SK-N-SH (cell line): ENCODE results near the gene SPA17.

Experiments
- EP300 ChIP-seq, 2 experiments: IDR thresholded peaks; 2 replicates each; pipeline versions ENCODE4 v1.4.0 to v1.6.1; 2012; ENCODE audit warnings: borderline replicate concordance in 1 of 2, low read depth in 1 of 2, low read length in 1 of 2
- FOXM1 ChIP-seq: IDR thresholded peaks from 2 replicates; pipeline ENCODE4 v1.4.0; 2012; ENCODE audit warnings: low read depth, mild to moderate bottlenecking
- GATA2 ChIP-seq: sonication (generic); formaldehyde crosslinking; IDR thresholded peaks from 2 replicates; pipeline ENCODE4 v1.5.0; 2020; ENCODE audit warnings: mild to moderate bottlenecking, missing genetic modification reagents
- JUND ChIP-seq: IDR thresholded peaks from 2 replicates; pipeline ENCODE4 v1.4.0; 2012
- POLR2AphosphoS5 ChIP-seq: IDR thresholded peaks from 2 replicates; pipeline ENCODE4 v1.6.1; 2012; ENCODE audit warnings: low read depth, low read length
- RAD21 ChIP-seq: IDR thresholded peaks from 2 replicates; pipeline ENCODE4 v1.6.1; 2012; ENCODE audit warnings: mild to moderate bottlenecking, low read length
- RFX5 ChIP-seq: IDR thresholded peaks from 2 replicates; pipeline ENCODE4 v1.6.1; 2012; ENCODE audit warnings: mild to moderate bottlenecking, improper control_type of control experiment, low read length
- TAF1 ChIP-seq: IDR thresholded peaks from 2 replicates; pipeline ENCODE4 v1.6.1; 2012; ENCODE audit warnings: low read depth, mild to moderate bottlenecking, low read length, moderate library complexity, borderline replicate concordance
- TEAD4 ChIP-seq: IDR thresholded peaks from 2 replicates; pipeline ENCODE4 v1.4.0; 2012; ENCODE audit warnings: mild to moderate bottlenecking, borderline replicate concordance; ENCODE audit not compliant: insufficient read depth
- TF ChIP-seq, protein P1 (sequence below): fragments of 200-600 bp; sonication (generic); IDR thresholded peaks from 2 replicates; pipeline ENCODE4 v1.6.1; 2017; ENCODE audit warnings: antibody characterized with exemption, mild to moderate bottlenecking, moderate library complexity
- TF ChIP-seq, protein P2 (sequence below): IDR thresholded peaks from 2 replicates; pipeline ENCODE4 v1.6.1; 2012; ENCODE audit warnings: mild to moderate bottlenecking, low read depth, low read length, moderate library complexity
- TF ChIP-seq, protein P3 (sequence below): IDR thresholded peaks from 2 replicates; pipeline ENCODE4 v1.4.0; 2012; ENCODE audit warnings: low read depth, borderline replicate concordance
- TF ChIP-seq, protein P4 (sequence below): IDR thresholded peaks from 2 replicates; pipeline ENCODE4 v1.4.0; 2012; ENCODE audit warnings: low read depth
- TF ChIP-seq, protein P5 (sequence below): fragments of 150-350 bp; IDR thresholded peaks from 2 replicates; pipeline ENCODE4 v1.6.1; 2017; ENCODE audit warnings: antibody characterized with exemption, low read length, low read depth, borderline replicate concordance

DNA sequence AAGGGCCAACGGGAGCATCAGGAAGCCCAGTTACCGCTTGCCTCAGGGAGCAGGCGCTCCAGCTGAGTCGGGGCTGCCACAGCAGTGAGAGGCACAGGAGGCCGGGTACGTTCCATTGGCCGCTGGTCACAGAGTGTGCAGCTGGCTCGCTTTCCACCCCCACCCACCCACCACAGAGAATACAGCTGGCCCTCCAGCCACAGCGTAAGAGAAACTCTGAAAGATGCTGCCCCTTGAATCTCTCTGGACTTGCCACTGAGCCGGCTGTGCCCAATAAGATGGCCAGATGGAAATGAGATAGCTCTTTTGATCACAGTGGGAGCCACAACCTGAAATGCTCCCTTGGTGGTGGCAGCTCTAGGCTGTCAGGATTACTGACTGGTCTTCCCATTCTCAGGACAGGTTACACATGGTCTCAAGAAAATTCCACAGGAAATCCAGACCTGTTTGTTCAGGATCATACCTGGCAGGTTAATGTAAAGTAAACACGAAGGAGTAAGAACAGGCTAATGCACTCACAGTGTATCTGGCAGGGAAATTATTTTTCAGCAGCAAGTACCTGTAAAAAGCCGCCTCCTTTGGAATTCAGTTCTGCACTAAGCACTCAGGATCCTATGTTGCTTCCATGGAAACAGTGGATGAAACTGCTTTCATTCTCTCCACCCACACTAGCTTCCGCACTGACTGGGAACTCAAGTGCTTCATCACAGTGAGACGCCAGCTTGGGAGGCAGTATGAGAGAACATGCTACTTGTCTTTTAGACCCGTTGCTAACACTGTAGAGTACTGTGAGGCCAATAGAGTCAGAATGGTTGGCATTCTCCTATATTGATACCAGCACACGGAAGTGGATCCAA is 16.7 kb upstream of the SPA17 start:
- TF ChIP-seq JUND = no peak
- TF ChIP-seq, protein P1, sequence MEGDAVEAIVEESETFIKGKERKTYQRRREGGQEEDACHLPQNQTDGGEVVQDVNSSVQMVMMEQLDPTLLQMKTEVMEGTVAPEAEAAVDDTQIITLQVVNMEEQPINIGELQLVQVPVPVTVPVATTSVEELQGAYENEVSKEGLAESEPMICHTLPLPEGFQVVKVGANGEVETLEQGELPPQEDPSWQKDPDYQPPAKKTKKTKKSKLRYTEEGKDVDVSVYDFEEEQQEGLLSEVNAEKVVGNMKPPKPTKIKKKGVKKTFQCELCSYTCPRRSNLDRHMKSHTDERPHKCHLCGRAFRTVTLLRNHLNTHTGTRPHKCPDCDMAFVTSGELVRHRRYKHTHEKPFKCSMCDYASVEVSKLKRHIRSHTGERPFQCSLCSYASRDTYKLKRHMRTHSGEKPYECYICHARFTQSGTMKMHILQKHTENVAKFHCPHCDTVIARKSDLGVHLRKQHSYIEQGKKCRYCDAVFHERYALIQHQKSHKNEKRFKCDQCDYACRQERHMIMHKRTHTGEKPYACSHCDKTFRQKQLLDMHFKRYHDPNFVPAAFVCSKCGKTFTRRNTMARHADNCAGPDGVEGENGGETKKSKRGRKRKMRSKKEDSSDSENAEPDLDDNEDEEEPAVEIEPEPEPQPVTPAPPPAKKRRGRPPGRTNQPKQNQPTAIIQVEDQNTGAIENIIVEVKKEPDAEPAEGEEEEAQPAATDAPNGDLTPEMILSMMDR = no peak
- no peak for TF ChIP-seq EP300 (IDR thresholded peaks at IDR 0.05; ENCODE audit: borderline replicate concordance in 1 of 2, low read depth in 1 of 2, low read length in 1 of 2)
- no peak for TF ChIP-seq POLR2AphosphoS5
- no peak for TF ChIP-seq FOXM1
- TF ChIP-seq, protein P2, sequence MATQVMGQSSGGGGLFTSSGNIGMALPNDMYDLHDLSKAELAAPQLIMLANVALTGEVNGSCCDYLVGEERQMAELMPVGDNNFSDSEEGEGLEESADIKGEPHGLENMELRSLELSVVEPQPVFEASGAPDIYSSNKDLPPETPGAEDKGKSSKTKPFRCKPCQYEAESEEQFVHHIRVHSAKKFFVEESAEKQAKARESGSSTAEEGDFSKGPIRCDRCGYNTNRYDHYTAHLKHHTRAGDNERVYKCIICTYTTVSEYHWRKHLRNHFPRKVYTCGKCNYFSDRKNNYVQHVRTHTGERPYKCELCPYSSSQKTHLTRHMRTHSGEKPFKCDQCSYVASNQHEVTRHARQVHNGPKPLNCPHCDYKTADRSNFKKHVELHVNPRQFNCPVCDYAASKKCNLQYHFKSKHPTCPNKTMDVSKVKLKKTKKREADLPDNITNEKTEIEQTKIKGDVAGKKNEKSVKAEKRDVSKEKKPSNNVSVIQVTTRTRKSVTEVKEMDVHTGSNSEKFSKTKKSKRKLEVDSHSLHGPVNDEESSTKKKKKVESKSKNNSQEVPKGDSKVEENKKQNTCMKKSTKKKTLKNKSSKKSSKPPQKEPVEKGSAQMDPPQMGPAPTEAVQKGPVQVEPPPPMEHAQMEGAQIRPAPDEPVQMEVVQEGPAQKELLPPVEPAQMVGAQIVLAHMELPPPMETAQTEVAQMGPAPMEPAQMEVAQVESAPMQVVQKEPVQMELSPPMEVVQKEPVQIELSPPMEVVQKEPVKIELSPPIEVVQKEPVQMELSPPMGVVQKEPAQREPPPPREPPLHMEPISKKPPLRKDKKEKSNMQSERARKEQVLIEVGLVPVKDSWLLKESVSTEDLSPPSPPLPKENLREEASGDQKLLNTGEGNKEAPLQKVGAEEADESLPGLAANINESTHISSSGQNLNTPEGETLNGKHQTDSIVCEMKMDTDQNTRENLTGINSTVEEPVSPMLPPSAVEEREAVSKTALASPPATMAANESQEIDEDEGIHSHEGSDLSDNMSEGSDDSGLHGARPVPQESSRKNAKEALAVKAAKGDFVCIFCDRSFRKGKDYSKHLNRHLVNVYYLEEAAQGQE = no peak
- TF ChIP-seq RAD21 = no peak
- TF ChIP-seq, protein P3, sequence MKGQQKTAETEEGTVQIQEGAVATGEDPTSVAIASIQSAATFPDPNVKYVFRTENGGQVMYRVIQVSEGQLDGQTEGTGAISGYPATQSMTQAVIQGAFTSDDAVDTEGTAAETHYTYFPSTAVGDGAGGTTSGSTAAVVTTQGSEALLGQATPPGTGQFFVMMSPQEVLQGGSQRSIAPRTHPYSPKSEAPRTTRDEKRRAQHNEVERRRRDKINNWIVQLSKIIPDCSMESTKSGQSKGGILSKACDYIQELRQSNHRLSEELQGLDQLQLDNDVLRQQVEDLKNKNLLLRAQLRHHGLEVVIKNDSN = no peak
- TF ChIP-seq, protein P4, sequence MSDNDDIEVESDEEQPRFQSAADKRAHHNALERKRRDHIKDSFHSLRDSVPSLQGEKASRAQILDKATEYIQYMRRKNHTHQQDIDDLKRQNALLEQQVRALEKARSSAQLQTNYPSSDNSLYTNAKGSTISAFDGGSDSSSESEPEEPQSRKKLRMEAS = no peak
- no peak for TF ChIP-seq TAF1
- TF ChIP-seq, protein P5, sequence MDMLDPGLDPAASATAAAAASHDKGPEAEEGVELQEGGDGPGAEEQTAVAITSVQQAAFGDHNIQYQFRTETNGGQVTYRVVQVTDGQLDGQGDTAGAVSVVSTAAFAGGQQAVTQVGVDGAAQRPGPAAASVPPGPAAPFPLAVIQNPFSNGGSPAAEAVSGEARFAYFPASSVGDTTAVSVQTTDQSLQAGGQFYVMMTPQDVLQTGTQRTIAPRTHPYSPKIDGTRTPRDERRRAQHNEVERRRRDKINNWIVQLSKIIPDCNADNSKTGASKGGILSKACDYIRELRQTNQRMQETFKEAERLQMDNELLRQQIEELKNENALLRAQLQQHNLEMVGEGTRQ = no peak
- no peak for TF ChIP-seq RFX5
- no peak for TF ChIP-seq TEAD4
- no peak for TF ChIP-seq GATA2 (CRISPR knock-in tag)
